OCI-LY7 (cell line): Measurements from ENCODE around the gene BRIP1.

Source experiments
- EZH2phosphoT487 ChIP-seq: fragments of 200-600 bp; sonication (generic); IDR thresholded peaks from 2 replicates; pipeline ENCODE4 v1.6.1; 2018; ENCODE audit warnings: low read depth, borderline replicate concordance, mild to moderate bottlenecking, mixed run types, antibody characterized with exemption, low read length, moderate library complexity, mixed read lengths
- TF ChIP-seq, protein P1 (sequence below): fragments of 200-600 bp; sonication (generic); conservative IDR thresholded peaks from 2 replicates; pipeline ENCODE4 v1.5.1; 2014; ENCODE audit warnings: mild to moderate bottlenecking, antibody characterized with exemption, low read length, moderate library complexity, mixed read lengths

DNA sequence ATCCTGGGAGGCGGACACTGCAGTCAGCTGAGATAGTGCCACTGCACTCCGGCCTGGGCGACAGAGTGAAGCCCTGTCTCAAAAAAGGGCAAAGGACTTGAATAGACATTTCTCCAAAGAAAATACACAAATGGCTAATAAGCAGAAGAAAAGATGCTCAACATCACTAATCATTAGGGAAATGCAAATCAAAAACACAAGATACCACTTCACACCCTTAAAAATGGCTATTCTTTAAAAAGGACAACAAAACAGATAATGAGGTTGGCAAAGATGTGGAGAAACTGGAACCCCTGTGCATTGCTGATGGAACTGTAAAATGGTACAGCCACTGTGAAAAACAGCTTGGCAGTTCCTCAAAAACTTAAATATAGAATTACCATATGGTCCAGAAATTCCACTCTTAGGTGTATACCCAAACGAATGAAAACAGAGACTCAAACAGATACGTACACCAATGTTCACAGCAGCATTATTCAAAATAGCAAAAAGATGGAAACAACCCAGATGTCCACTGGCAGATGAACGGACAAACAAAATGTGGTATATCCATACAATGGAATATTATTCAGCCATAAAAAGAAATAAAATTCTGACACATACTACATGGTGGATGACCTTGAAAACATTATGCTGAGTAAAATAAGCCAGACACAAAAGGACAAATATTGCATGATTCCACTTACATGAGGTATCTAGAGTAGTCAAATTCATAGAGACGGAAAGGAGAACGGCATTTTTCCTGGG, 35.5 kb downstream of the BRIP1 start:
- TF ChIP-seq, protein P1, sequence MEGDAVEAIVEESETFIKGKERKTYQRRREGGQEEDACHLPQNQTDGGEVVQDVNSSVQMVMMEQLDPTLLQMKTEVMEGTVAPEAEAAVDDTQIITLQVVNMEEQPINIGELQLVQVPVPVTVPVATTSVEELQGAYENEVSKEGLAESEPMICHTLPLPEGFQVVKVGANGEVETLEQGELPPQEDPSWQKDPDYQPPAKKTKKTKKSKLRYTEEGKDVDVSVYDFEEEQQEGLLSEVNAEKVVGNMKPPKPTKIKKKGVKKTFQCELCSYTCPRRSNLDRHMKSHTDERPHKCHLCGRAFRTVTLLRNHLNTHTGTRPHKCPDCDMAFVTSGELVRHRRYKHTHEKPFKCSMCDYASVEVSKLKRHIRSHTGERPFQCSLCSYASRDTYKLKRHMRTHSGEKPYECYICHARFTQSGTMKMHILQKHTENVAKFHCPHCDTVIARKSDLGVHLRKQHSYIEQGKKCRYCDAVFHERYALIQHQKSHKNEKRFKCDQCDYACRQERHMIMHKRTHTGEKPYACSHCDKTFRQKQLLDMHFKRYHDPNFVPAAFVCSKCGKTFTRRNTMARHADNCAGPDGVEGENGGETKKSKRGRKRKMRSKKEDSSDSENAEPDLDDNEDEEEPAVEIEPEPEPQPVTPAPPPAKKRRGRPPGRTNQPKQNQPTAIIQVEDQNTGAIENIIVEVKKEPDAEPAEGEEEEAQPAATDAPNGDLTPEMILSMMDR = no peak
- no peak for TF ChIP-seq EZH2phosphoT487
